ENCODE results near the gene RAB37. TPM values are rescaled to one million over a fixed set of nuclear protein-coding genes. Genes with fewer than 3 reads are reported as not detected.
A peak's percentile ranks its signal among the peaks of the same experiment; 100 is the strongest.

Gene RAB37
- total and polyA plus RNA-seq, 8 donors: 3.2 to 11.2 (median 10.3) TPM

DNA sequence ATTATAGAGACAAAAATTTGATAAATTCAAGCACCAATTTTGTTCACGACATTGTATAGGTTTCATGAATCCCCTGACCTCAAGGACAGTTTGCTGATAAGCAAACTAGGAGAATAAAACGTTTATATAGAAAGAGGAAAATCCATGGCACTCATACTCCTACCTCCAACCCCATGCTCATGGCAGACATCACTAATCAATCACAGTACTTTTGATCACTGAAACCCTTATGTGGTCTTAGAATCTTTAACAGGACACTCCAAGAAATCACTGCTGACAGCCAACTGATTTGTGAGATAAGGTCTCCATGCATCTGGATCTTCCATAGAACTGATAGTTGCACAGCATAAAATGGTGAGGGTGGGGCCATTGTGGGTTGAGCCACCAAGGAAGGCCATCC, 6.7 kb downstream of the RAB37 start:
- intact Hi-C loops (cut with DNase I): loop anchor here in 1 of 2 donors (2.0 kb wide), 1 partner anchor 119 kb away; no protein-coding TSS in a partner anchor
- H3K9me3 ChIP-seq: no peaks in the 10 kb centered on the region
- DNase-seq (no peak), ATAC-seq (no peak)
- H3K36me3 ChIP-seq: no peaks in the 10 kb centered on the region
- H3K27ac ChIP-seq: peak overlapping the region in 1 of 2 donors; percentile 83
- peaks cover under 1 to 23% of the 10 kb centered on the region in 2 donors for H3K27me3 ChIP-seq
- peaks cover 13 to 94% of the 10 kb centered on the region in 2 donors for H3K4me1 ChIP-seq
- TF ChIP-seq, protein P1, sequence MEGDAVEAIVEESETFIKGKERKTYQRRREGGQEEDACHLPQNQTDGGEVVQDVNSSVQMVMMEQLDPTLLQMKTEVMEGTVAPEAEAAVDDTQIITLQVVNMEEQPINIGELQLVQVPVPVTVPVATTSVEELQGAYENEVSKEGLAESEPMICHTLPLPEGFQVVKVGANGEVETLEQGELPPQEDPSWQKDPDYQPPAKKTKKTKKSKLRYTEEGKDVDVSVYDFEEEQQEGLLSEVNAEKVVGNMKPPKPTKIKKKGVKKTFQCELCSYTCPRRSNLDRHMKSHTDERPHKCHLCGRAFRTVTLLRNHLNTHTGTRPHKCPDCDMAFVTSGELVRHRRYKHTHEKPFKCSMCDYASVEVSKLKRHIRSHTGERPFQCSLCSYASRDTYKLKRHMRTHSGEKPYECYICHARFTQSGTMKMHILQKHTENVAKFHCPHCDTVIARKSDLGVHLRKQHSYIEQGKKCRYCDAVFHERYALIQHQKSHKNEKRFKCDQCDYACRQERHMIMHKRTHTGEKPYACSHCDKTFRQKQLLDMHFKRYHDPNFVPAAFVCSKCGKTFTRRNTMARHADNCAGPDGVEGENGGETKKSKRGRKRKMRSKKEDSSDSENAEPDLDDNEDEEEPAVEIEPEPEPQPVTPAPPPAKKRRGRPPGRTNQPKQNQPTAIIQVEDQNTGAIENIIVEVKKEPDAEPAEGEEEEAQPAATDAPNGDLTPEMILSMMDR (IDR thresholded peaks at IDR 0.05): no peak
- H3K4me3 ChIP-seq: no peak overlapping the region

DNA sequence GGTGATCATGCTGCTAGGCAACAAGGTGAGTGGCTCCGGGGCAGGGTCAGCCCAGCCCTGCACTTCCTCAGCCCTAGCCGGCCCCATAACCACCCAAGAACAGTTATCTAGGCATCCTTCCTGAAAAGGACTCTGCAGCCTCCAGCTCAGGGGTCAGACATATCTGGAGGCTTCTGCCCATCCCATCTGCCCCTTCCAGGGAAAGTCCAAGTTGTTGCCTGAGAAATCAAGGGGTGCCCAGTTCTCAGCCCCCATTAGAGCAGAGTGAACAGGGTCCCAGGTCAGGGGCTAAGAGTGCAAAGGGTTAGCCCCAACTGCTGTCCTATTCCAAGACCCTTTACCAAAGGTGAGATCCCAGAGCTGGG, 7.3 kb downstream of the RAB37 start:
- Histone ChIP-seq H3K36me3 (no peaks in the 10 kb centered on the region), H3K9me3 (no peaks in the 10 kb centered on the region), H3K4me3 (no peak overlapping the region), H3K27me3 (peaks cover 0 to 17% of the 10 kb centered on the region in 2 donors), H3K4me1 (peaks cover 13 to 92% of the 10 kb centered on the region in 2 donors), H3K27ac (peak overlapping the region in 1 of 2 donors; percentile 69)
- intact Hi-C loops (cut with DNase I): loop anchor here in 1 of 2 donors (2.0 kb wide), 1 partner anchor 118 kb away; no protein-coding TSS in a partner anchor
- DNase-seq: no peak
- no peak for ATAC-seq
- TF ChIP-seq, protein P1 (IDR thresholded peaks at IDR 0.05): no peak

DNA sequence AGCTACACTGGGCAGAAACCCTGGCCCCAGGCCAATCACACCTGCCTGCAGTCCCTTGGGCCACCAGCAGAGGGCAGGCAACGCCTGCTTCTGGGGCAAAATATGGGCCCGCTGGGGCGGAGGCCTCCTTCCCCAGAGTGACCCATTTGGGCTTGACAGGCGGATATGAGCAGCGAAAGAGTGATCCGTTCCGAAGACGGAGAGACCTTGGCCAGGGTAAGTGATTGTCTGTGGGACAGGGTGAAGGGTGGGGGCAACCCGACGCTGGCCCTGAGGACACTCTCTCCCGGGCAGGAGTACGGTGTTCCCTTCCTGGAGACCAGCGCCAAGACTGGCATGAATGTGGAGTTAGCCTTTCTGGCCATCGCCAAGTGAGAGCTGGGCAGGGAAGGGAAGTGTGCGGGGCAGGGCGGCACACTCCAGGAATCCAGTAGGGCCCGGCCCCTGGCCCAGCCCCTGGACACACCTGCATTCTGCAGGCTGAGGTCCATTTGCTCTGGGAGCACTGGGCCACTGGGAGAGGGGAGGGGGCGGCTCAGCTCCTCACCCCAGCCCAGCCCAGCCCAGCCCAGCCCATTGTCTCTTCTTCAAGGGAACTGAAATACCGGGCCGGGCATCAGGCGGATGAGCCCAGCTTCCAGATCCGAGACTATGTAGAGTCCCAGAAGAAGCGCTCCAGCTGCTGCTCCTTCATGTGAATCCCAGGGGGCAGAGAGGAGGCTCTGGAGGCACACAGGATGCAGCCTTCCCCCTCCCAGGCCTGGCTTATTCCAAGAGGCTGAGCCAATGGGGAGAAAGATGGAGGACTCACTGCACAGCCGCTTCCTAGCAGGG, 7.9 kb downstream of the RAB37 start:
- no peaks in the 10 kb centered on the region for H3K9me3 ChIP-seq
- peak overlapping the region in 1 of 2 donors; percentile 69 for H3K27ac ChIP-seq
- ATAC-seq (peak; percentile 62), DNase-seq (peak in 3 of 4 donors; percentile 79 to 97 (median 87))
- TF ChIP-seq, protein P1 (IDR thresholded peaks at IDR 0.05): peak; percentile 99 to 100
- intact Hi-C loops (cut with DNase I): loop anchor here in 1 of 2 donors (2.0 kb wide), 1 partner anchor 118 kb away; no protein-coding TSS in a partner anchor
- peaks cover 0 to 11% of the 10 kb centered on the region in 2 donors for H3K27me3 ChIP-seq
- H3K4me1 ChIP-seq: peaks cover 15 to 92% of the 10 kb centered on the region in 2 donors
- no peaks in the 10 kb centered on the region for H3K36me3 ChIP-seq
- H3K4me3 ChIP-seq: no peak overlapping the region

DNA sequence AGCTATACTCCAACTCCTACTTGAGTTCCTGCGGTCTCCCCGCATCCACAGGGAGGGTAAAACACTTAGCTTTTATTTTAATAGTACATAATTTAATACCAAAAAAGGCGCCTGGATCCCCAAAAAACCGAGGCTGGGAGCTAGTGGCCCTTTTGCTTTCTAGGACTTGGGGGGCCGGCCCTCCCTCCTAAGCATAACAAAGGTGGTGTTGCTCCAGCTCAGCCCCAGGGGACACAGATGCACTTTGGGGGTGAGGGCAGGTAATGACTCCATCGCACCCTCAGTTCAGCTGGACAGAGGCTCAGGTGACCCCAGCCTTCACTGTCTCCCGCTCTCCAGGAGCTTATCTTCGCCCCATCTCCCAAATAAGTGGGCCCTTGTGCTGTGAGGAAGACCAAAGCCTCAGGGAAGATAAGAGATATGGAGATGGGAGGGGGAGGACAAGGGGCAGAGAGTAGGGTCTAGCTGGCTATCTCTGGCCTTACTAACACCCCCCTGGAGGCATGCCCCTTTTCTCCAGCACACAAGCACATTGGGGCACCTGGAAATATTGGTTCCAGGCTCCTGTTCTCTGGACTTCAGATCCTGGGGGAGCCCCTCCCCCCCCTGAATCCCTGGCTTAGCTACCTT, 8.6 kb downstream of the RAB37 start:
- no peak for ATAC-seq
- no peaks in the 10 kb centered on the region for H3K9me3 ChIP-seq
- H3K36me3 ChIP-seq: no peaks in the 10 kb centered on the region
- TF ChIP-seq, protein P1 (IDR thresholded peaks at IDR 0.05): no peak
- peaks cover 0 to 4% of the 10 kb centered on the region in 2 donors for H3K27me3 ChIP-seq
- intact Hi-C loops (cut with DNase I): loop anchor here in 1 of 2 donors (2.0 kb wide), 1 partner anchor 117 kb away; no protein-coding TSS in a partner anchor
- peaks cover 20 to 92% of the 10 kb centered on the region in 2 donors for H3K4me1 ChIP-seq
- H3K4me3 ChIP-seq: no peak overlapping the region
- peak overlapping the region in 1 of 2 donors; percentile 88 for H3K27ac ChIP-seq
- DNase-seq: no peak

DNA sequence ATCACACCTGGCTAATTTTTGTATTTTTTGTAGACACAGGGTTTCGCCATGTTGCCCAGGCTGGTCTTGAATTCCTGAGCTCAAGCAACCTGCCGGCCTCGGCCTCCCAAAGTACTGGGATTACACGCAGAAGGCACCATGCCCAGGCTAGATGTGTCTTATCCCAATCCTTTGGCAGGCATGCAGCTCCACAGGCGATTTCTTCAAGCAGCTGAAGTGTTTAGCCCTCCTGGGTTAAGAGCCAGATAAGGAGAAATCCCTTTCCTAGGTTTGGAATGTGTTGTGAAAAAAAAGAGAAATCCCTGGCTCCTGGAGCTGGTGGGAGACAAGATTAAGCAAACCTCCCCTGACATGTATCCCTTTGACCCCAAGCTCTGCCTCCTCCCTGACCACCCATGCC, 9.3 kb downstream of the RAB37 start:
- no peaks in the 10 kb centered on the region for H3K36me3 ChIP-seq
- H3K9me3 ChIP-seq: no peaks in the 10 kb centered on the region
- H3K27me3 ChIP-seq: no peaks in the 10 kb centered on the region
- intact Hi-C loops (cut with DNase I): no loop called here
- H3K27ac ChIP-seq: peak overlapping the region in 1 of 2 donors; percentile 88
- TF ChIP-seq, protein P1 (IDR thresholded peaks at IDR 0.05): no peak
- H3K4me1 ChIP-seq: peaks cover 20 to 92% of the 10 kb centered on the region in 2 donors
- H3K4me3 ChIP-seq: no peak overlapping the region
- DNase-seq: peak in 1 of 4 donors; percentile 50
- no peak for ATAC-seq
